Endodermal cell (in vitro differentiated cells): Measurements from ENCODE around the gene CLEC16A. TPM values are rescaled to one million over a fixed set of nuclear protein-coding genes. Genes with fewer than 3 reads are reported as not detected.

Source experiments
- DNase-seq: peaks from one replicate; pipeline ENCODE4 v3.0.0-alpha.2; 2017
- H3K27ac ChIP-seq: 2 replicates; pipeline ENCODE4 v1.5.1; 2013; ENCODE audit warnings: mild to moderate bottlenecking, low read depth, low read length, moderate library complexity
- H3K27me3 ChIP-seq: 2 replicates; pipeline ENCODE4 v1.6.1; 2013; ENCODE audit warnings: mild to moderate bottlenecking, low read length, moderate library complexity; ENCODE audit not compliant: insufficient read depth, control insufficient read depth, poor library complexity, severe bottlenecking
- H3K36me3 ChIP-seq: 2 replicates; pipeline ENCODE4 v1.7.0; 2013; ENCODE audit warnings: mild to moderate bottlenecking, low read length, moderate library complexity; ENCODE audit not compliant: control insufficient read depth, insufficient read depth
- H3K4me1 ChIP-seq: one replicate; pipeline ENCODE4 v1.7.0; 2013; ENCODE audit warnings: low read length; ENCODE audit not compliant: control insufficient read depth, insufficient read depth
- H3K4me3 ChIP-seq: 2 replicates; pipeline ENCODE4 v1.5.1; 2013; ENCODE audit warnings: mild to moderate bottlenecking, low read length, moderate library complexity
- H3K9ac ChIP-seq: 2 replicates; pipeline ENCODE4 v1.6.1; 2013; ENCODE audit warnings: mild to moderate bottlenecking, low read length, moderate library complexity; ENCODE audit not compliant: poor library complexity, severe bottlenecking; ENCODE audit errors: extremely low read depth
- H3K9me3 ChIP-seq: 2 replicates; pipeline ENCODE4 v1.6.1; 2013; ENCODE audit warnings: mild to moderate bottlenecking, low read length, moderate library complexity; ENCODE audit not compliant: control insufficient read depth
- H3K27ac Mint-ChIP-seq: 2 replicates; pipeline ENCODE4 v1.8.0; 2020; ENCODE audit warnings: mixed read lengths
- H3K27me3 Mint-ChIP-seq: 2 replicates; pipeline ENCODE4 v1.8.0; 2021; ENCODE audit warnings: mild to moderate bottlenecking, mixed read lengths; ENCODE audit not compliant: insufficient read depth
- H3K36me3 Mint-ChIP-seq: 2 replicates; pipeline ENCODE4 v1.8.0; 2020; ENCODE audit warnings: low read depth, mixed read lengths
- H3K4me1 Mint-ChIP-seq: 2 replicates; pipeline ENCODE4 v1.8.0; 2020; ENCODE audit warnings: mixed read lengths
- H3K4me3 Mint-ChIP-seq: 2 replicates; pipeline ENCODE4 v1.8.0; 2020; ENCODE audit warnings: mild to moderate bottlenecking, moderate library complexity, mixed read lengths
- H3K9me3 Mint-ChIP-seq: 2 replicates; pipeline ENCODE4 v1.8.0; 2020; ENCODE audit warnings: mild to moderate bottlenecking, mixed read lengths
- CTCF ChIP-seq: fragments of 200-600 bp; sonication (generic); conservative IDR thresholded peaks from 2 replicates; pipeline ENCODE4 v1.5.0; 2021; ENCODE audit warnings: antibody characterized with exemption, mild to moderate bottlenecking
- WGBS, 2 experiments: methylation state at CpG; one replicate each; pipeline versions ENCODE4 v1.1.5 to v1.1.7; 2013; ENCODE audit warnings: missing lambda C conversion rate in 2 of 2, mixed read lengths in 1 of 2; ENCODE audit not compliant: insufficient coverage in 1 of 2, insufficient read length in 1 of 2; 5-methylcytosine and 5-hydroxymethylcytosine counted together
- total RNA-seq, 2 donors: library from RNA; stranded (reverse); fragmentation: NEBNext Ultra II Directional in 1 of 2; extraction: Animal tissue kit (Norgen Biotek cat#: 25700) in 1 of 2; gene quantifications; 2 replicates in 1 of 2; 3 replicates in 1 of 2; pipeline ENCODE4 v1.2.1, GENCODE V29; 2021

The CLEC16A gene
- total RNA-seq, 2 donors from 2014 or later: 19.5 to 28.3 TPM

DNA sequence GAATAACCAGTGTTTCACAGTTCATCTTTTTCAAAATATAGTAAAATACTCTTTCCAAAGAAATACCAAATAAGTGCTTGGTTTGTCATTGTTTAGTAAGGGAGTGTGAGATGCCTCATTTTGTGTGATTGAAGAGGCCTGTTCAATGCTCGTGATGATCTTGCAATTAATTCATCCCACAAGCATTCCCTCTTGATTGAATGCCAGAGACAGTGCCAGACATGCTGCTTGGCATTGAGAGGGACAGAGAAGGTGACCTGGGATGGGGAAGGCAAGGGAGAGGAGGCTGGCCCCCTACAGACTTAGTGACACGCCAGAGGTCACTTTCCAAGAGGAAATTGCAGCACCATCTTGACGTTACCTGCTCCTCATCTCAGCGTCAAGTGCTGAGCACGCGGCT, 49.3 kb downstream of the CLEC16A start:
- Histone ChIP-seq H3K9ac (no peak overlapping the region), H3K27ac (no peak overlapping the region), H3K4me1 (no peaks in the 10 kb centered on the region), H3K27me3 (no peaks in the 10 kb centered on the region), H3K9me3 (no peaks in the 10 kb centered on the region), H3K36me3 (peaks cover 33% of the 10 kb centered on the region), H3K4me3 (no peak overlapping the region)
- Mint-ChIP-seq H3K27me3 (no peaks in the 10 kb centered on the region), H3K27ac (no peak overlapping the region), H3K9me3 (no peaks in the 10 kb centered on the region), H3K4me3 (no peak overlapping the region), H3K4me1 (no peaks in the 10 kb centered on the region), H3K36me3 (peaks cover 47% of the 10 kb centered on the region)
- TF ChIP-seq CTCF: no peak
- DNase-seq: no peak
- 87 to 92% methylated on average over 5 to 6 of the region's 6 CpGs for WGBS, 2 experiments

- Histone ChIP-seq H3K9ac (no peak overlapping the region), H3K36me3 (peaks cover 24% of the 10 kb centered on the region), H3K27ac (no peak overlapping the region), H3K27me3 (no peaks in the 10 kb centered on the region), H3K4me3 (no peak overlapping the region), H3K9me3 (no peaks in the 10 kb centered on the region), H3K4me1 (no peaks in the 10 kb centered on the region)
- DNase-seq: no peak
- Mint-ChIP-seq H3K9me3 (no peaks in the 10 kb centered on the region), H3K4me3 (no peak overlapping the region), H3K36me3 (peaks cover 43% of the 10 kb centered on the region), H3K27me3 (no peaks in the 10 kb centered on the region), H3K4me1 (no peaks in the 10 kb centered on the region), H3K27ac (no peak overlapping the region)
- WGBS, 2 experiments: 80 to 91% methylated on average over 5 to 6 of the region's 6 CpGs
- no peak for TF ChIP-seq CTCF
Observed at GRCh38 chr16:10994571-10994970, 50.2 kb downstream of the CLEC16A start.

DNA sequence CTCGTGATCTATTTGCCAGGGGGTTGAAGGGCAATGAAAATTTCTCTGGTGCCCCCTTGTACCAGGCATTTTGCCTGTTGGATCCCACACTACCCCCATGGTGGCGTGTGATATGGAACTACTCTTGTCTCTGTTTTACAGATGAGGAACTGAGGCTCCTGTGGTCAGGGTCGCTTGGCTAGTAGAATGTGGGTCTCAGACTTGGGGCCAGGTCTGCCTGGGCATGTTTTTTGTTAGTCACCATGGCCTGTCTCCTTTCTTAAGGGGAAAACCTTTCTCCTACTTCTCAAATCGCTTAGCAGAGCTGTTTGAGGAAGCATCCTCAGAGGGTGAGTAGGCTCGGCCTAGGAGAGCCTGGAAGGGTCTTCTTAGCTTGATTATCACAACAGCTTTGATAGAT, 51.2 kb downstream of the CLEC16A start:
- no peaks in the 10 kb centered on the region for H3K27me3 ChIP-seq
- no peak overlapping the region for H3K9ac ChIP-seq
- H3K4me3 ChIP-seq: no peak overlapping the region
- no peak overlapping the region for H3K27ac ChIP-seq
- H3K27me3 Mint-ChIP-seq: no peaks in the 10 kb centered on the region
- peaks cover 45% of the 10 kb centered on the region for H3K36me3 Mint-ChIP-seq
- no peaks in the 10 kb centered on the region for H3K4me1 ChIP-seq
- 94 to 96% methylated on average over 5 of the region's 5 CpGs for WGBS, 2 experiments
- DNase-seq: no peak
- H3K9me3 Mint-ChIP-seq: no peaks in the 10 kb centered on the region
- TF ChIP-seq CTCF: no peak
- no peak overlapping the region for H3K4me3 Mint-ChIP-seq
- H3K4me1 Mint-ChIP-seq: no peaks in the 10 kb centered on the region
- H3K36me3 ChIP-seq: peaks cover 21% of the 10 kb centered on the region
- no peak overlapping the region for H3K27ac Mint-ChIP-seq
- H3K9me3 ChIP-seq: no peaks in the 10 kb centered on the region
